GM21786 (cell line): ENCODE data around the gene TANGO2.

Source experiments
- ATAC-seq: cut with Tn5 transposase; IDR thresholded peaks from one replicate; pipeline ENCODE4 v1.9.1; 2021; ENCODE audit not compliant: unreplicated experiment

The TANGO2 gene

GRCh38 chr22:20024650-20025397, 3.9 kb downstream of the TANGO2 start:
- no peak for ATAC-seq

- ATAC-seq: no peak
These were observed 4.7 kb downstream of the TANGO2 start for GRCh38 chr22:20025401-20026203.

GRCh38 chr22:20026204-20026908, 5.4 kb downstream of the TANGO2 start:
- no peak for ATAC-seq

GRCh38 chr22:20026996-20027601, 6.2 kb downstream of the TANGO2 start:
- no peak for ATAC-seq

- ATAC-seq: no peak
These were observed 7.3 kb downstream of the TANGO2 start for GRCh38 chr22:20027966-20028854.

- no peak for ATAC-seq
These were observed 8.1 kb downstream of the TANGO2 start for GRCh38 chr22:20028855-20029549.

GRCh38 chr22:20029550-20030225, 8.8 kb downstream of the TANGO2 start:
- no peak for ATAC-seq

GRCh38 chr22:20031732-20032406, 11.0 kb downstream of the TANGO2 start:
- ATAC-seq: no peak

- no peak for ATAC-seq
These were observed 11.6 kb downstream of the TANGO2 start for GRCh38 chr22:20032407-20032991.

- ATAC-seq: no peak
These were observed 12.3 kb downstream of the TANGO2 start for GRCh38 chr22:20033045-20033706.

GRCh38 chr22:20034143-20034542, 13.2 kb downstream of the TANGO2 start:
- no peak for ATAC-seq

- no peak for ATAC-seq
These were observed 14.6 kb downstream of the TANGO2 start for GRCh38 chr22:20035375-20036083.

- ATAC-seq: no peak
These were observed 15.2 kb downstream of the TANGO2 start for GRCh38 chr22:20036084-20036482.

GRCh38 chr22:20036535-20037392, 15.9 kb downstream of the TANGO2 start:
- ATAC-seq: no peak

GRCh38 chr22:20037419-20037818, 16.5 kb downstream of the TANGO2 start:
- no peak for ATAC-seq

- no peak for ATAC-seq
These were observed 17.7 kb downstream of the TANGO2 start for GRCh38 chr22:20038574-20038973.
